GM12878 (cell line): ENCODE data around the gene CDC42EP3. TPM values are rescaled to one million over a fixed set of nuclear protein-coding genes. Genes with fewer than 3 reads are reported as not detected.

ENCODE experiments used
- ATAC-seq: fragments of 200-7000 bp; cut with Tn5 transposase; 3 replicates; pipeline ENCODE4 v1.9.1; 2020; ENCODE audit warnings: mild to moderate bottlenecking, moderate library complexity
- BruUV-seq: library from RNA; stranded (reverse); fragments of 400-500 nt; replicated peaks from 2 replicates; lab custom pipeline; 2021; lab: Mats Ljungman, UMichigan
- CTCF ChIA-PET: fragments of 300-600 bp; sonication (Branson Sonifier 250); formaldehyde crosslinking; extraction: SDS; loops from one replicate; lab custom pipeline; 2021; ENCODE audit warnings: inconsistent platforms; lab: Yijun Ruan, JAX
- POLR2A ChIA-PET: fragments of 350-600 bp; formaldehyde crosslinking; extraction: SDS; loops from one replicate; lab custom pipeline; 2021; ENCODE audit warnings: inconsistent platforms; lab: Charles Lee
- RAD21 ChIA-PET: fragments of 300-600 bp; sonication (Branson Sonifier 250); formaldehyde crosslinking; loops from one replicate; lab custom pipeline; 2023; ENCODE audit warnings: antibody characterized with exemption; ENCODE audit not compliant: unreplicated experiment; lab: Charles Lee
- SMC1A ChIA-PET: fragments of 300-600 bp; sonication (Branson Sonifier 250); formaldehyde crosslinking; loops from one replicate; lab custom pipeline; 2023; ENCODE audit not compliant: unreplicated experiment, uncharacterized antibody; lab: Charles Lee
- DNase-seq: peaks from one replicate; pipeline ENCODE4 v3.0.0-alpha.2; 2011; ENCODE audit warnings: low read depth, low spot score
- FAIRE-seq: peaks from 3 replicates; lab custom pipeline; 2011; peaks lifted over from hg19 to GRCh38; lab: Jason Lieb, UNC
- H2AFZ ChIP-seq: 2 replicates; pipeline ENCODE4 v1.6.0; 2011; ENCODE audit warnings: low read depth, low read length, control low read depth; ENCODE audit not compliant: control insufficient read depth
- H3K27ac ChIP-seq: 2 replicates; pipeline ENCODE4 v1.5.1; 2011; ENCODE audit warnings: control low read depth; ENCODE audit not compliant: control insufficient read depth, insufficient read depth
- H3K27me3 ChIP-seq, 2 experiments: replicated peaks in 1 of 2; 2 replicates each; pipeline versions ENCODE4 v1.6.0 to v1.6.1; 2011; ENCODE audit warnings: low read length in 1 of 2; ENCODE audit not compliant: control insufficient read depth in 2 of 2, insufficient read depth in 2 of 2
- H3K36me3 ChIP-seq, 2 experiments: 2 replicates each; pipeline ENCODE4 v1.5.1; 2011; ENCODE audit warnings: low read length in 1 of 2; ENCODE audit not compliant: control insufficient read depth in 2 of 2, insufficient read depth in 2 of 2
- H3K4me1 ChIP-seq: 2 replicates; pipeline ENCODE4 v1.6.1; 2011; ENCODE audit warnings: mild to moderate bottlenecking, low read length, moderate library complexity, mixed read lengths; ENCODE audit not compliant: control insufficient read depth, insufficient read depth
- H3K4me2 ChIP-seq: 2 replicates; pipeline ENCODE4 v1.6.0; 2011; ENCODE audit warnings: control low read depth; ENCODE audit not compliant: control insufficient read depth, insufficient read depth
- H3K4me3 ChIP-seq: fragments of 200-600 bp; sonication (generic); 2 replicates; pipeline ENCODE4 v1.5.1; 2016
- H3K79me2 ChIP-seq: 2 replicates; pipeline ENCODE4 v1.6.0; 2011; ENCODE audit warnings: low read length; ENCODE audit not compliant: control insufficient read depth, insufficient read depth
- H3K9ac ChIP-seq: 2 replicates; pipeline ENCODE4 v1.8.0; 2011; ENCODE audit warnings: low read length, control low read depth, mixed read lengths; ENCODE audit not compliant: control insufficient read depth, insufficient read depth
- H3K9me3 ChIP-seq: replicated peaks from 3 replicates; pipeline ENCODE4 v1.5.1; 2011; ENCODE audit warnings: mild to moderate bottlenecking, low read length; ENCODE audit not compliant: control insufficient read depth, insufficient read depth
- H4K20me1 ChIP-seq: 2 replicates; pipeline ENCODE4 v1.6.0; 2011; ENCODE audit not compliant: control insufficient read depth, insufficient read depth
- EGR1 ChIP-seq, 2 experiments: IDR thresholded peaks; 1 replicate in 1 of 2; 2 replicates in 1 of 2; pipeline ENCODE4 v1.6.1; 2011 to 2012; ENCODE audit warnings: low read depth in 2 of 2, low read length in 2 of 2, borderline replicate concordance in 1 of 2, mild to moderate bottlenecking in 1 of 2, moderate library complexity in 1 of 2
- FOXK2 ChIP-seq: fragments of 450-650 bp; IDR thresholded peaks from 2 replicates; pipeline ENCODE4 v1.6.1; 2017; ENCODE audit warnings: mild to moderate bottlenecking, moderate library complexity
- NR2C2 ChIP-seq: IDR thresholded peaks from 2 replicates; pipeline ENCODE4 v1.6.1; 2011; ENCODE audit warnings: borderline replicate concordance, low read depth; ENCODE audit not compliant: control insufficient read depth, insufficient read length
- PML ChIP-seq: IDR thresholded peaks from 2 replicates; pipeline ENCODE4 v1.6.1; 2012; ENCODE audit warnings: low read length, inconsistent platforms
- RBBP5 ChIP-seq: fragments of 200-600 bp; sonication (generic); conservative IDR thresholded peaks from 2 replicates; pipeline ENCODE4 v1.6.1; 2016
- SMC3 ChIP-seq: IDR thresholded peaks from 2 replicates; pipeline ENCODE4 v1.6.1; 2011; ENCODE audit warnings: low read length, improper control_type of control experiment, borderline replicate concordance
- SREBF2 ChIP-seq: IDR thresholded peaks from 2 replicates; pipeline ENCODE4 v1.6.1; 2012; ENCODE audit warnings: mild to moderate bottlenecking, low read length
- ZNF207 ChIP-seq: fragments of 450-650 bp; IDR thresholded peaks from 2 replicates; pipeline ENCODE4 v1.6.1; 2014; ENCODE audit warnings: antibody characterized with exemption, mild to moderate bottlenecking, borderline replicate concordance
- WGBS: methylation state at CpG from one replicate; pipeline ENCODE4 v1.1.6; 2016; ENCODE audit warnings: low lambda C conversion rate; ENCODE audit not compliant: insufficient replicate concordance, insufficient coverage; ENCODE audit errors: missing lambda C conversion rate; 5-methylcytosine and 5-hydroxymethylcytosine counted together
- in situ Hi-C: fragments of 300-500 bp; cut with MboI; formaldehyde crosslinking; loops from 9 replicates; pipeline ENCODE4 v1.14.3; 2018; ENCODE audit warnings: mixed read lengths
- intact Hi-C: fragments of 100-400 bp; cut with micrococcal nuclease; formaldehyde crosslinking; loops from one replicate; pipeline ENCODE4 v1.14.2; 2022; ENCODE audit not compliant: unreplicated experiment
- polyA plus RNA-seq, 11 experiments: library from polyadenylated mRNA; depleted of rRNA in 4 of 11; unstranded in 6 of 11; stranded (reverse) in 5 of 11; fragments of >200 nt; fragmentation: Nextera tagmentation in 4 of 11; fragmentation: Illumina TruSeq in 1 of 11; extraction: Ambion mirVana in 4 of 11; extraction: Trizol in 1 of 11; gene quantifications; 1 replicate in 1 of 11; 2 replicates in 10 of 11; pipeline versions ENCODE4 v1.2.1 to v1.2.3, GENCODE V29; 2011 to 2016; ENCODE audit warnings: inconsistent platforms in 2 of 11, missing spikeins in 2 of 11, low read depth in 1 of 11
- total RNA-seq, 4 experiments: library from RNA; depleted of rRNA in 3 of 4; stranded (reverse); fragments of >200 nt in 3 of 4; fragmentation: Illumina TruSeq in 1 of 4; extraction: Trizol in 1 of 4; gene quantifications; 2 replicates each; pipeline versions ENCODE4 v1.2.1 to v1.2.3, GENCODE V29; 2013 to 2021
- TF ChIP-seq, protein P1 (sequence below): IDR thresholded peaks from 2 replicates; pipeline ENCODE4 v1.6.1; 2012; ENCODE audit warnings: low read length, inconsistent platforms

The CDC42EP3 gene
- total and polyA plus RNA-seq, 10 of the 15 experiments (the other 5 are each of a cell fraction or from before 2014, with no cell fraction given), result 11.8 to 86.9 (median 52.9) TPM

- DNase-seq (no peak), FAIRE-seq (no peak), ATAC-seq (no peak)
- Histone ChIP-seq H3K79me2 (peaks cover 44% of the 10 kb centered on the region), H3K4me1 (peaks cover 23% of the 10 kb centered on the region), H3K27ac (no peak overlapping the region), H3K4me3 (no peak overlapping the region), H4K20me1 (no peaks in the 10 kb centered on the region), H2AFZ (no peak overlapping the region), H3K4me2 (no peak overlapping the region), H3K27me3 (no peaks in the 10 kb centered on the region), H3K9ac (no peak overlapping the region)
- BruUV-seq, result no TSS peak
- ChIA-PET POLR2A (no interaction called here), RAD21 (no interaction called here), SMC1A (interaction anchor here (1.8 to 4.5 kb wide), 3 partner anchors 14 to 26 kb away, joined by 8 to 23 read pairs (median 21); no protein-coding TSS in a partner anchor)
- in situ Hi-C loops, result no loop called here
- WGBS, result 81% methylated on average over 3 of the region's 3 CpGs
- intact Hi-C loops, result loop anchor here (5.0 kb wide), 2 partner anchors 193 to 227 kb away; no protein-coding TSS in a partner anchor
- TF ChIP-seq ZNF207, result no peak
- TF ChIP-seq RBBP5, result no peak
- TF ChIP-seq, all 136 proteins: peak for 0
- Histone ChIP-seq H3K9me3 (no peaks in the 10 kb centered on the region; the same call in 2 of the 3 replicates), H3K36me3 (peaks cover 3 to 22% of the 10 kb centered on the region in 2 experiments)
- CTCF ChIA-PET, result no interaction called here
These were observed 31.8 kb downstream of the CDC42EP3 start for GRCh38 chr2:37639631-37640030.

GRCh38 chr2:37638973-37639372 is 32.5 kb downstream of the CDC42EP3 start:
- Histone ChIP-seq H3K36me3 (peaks cover 0 to 17% of the 10 kb centered on the region in 2 experiments; a peak in 3 of 4 replicates), H3K4me1 (peaks cover 26% of the 10 kb centered on the region), H3K27ac (no peak overlapping the region), H3K9me3 (no peaks in the 10 kb centered on the region; the same call in 2 of the 3 replicates), H4K20me1 (no peaks in the 10 kb centered on the region), H3K27me3 (no peaks in the 10 kb centered on the region), H2AFZ (no peak overlapping the region), H3K4me2 (no peak overlapping the region), H3K79me2 (peaks cover 38% of the 10 kb centered on the region), H3K4me3 (no peak overlapping the region), H3K9ac (no peak overlapping the region)
- ATAC-seq, result no peak
- TF ChIP-seq EGR1 (IDR thresholded peaks at IDR 0.05; ENCODE audit: borderline replicate concordance in 1 of 2, low read depth in 2 of 2, low read length in 2 of 2) (no peak), SMC3 (no peak), FOXK2 (no peak), PML (no peak), NR2C2 (no peak), SREBF2 (no peak)
- TF ChIP-seq, protein P1, sequence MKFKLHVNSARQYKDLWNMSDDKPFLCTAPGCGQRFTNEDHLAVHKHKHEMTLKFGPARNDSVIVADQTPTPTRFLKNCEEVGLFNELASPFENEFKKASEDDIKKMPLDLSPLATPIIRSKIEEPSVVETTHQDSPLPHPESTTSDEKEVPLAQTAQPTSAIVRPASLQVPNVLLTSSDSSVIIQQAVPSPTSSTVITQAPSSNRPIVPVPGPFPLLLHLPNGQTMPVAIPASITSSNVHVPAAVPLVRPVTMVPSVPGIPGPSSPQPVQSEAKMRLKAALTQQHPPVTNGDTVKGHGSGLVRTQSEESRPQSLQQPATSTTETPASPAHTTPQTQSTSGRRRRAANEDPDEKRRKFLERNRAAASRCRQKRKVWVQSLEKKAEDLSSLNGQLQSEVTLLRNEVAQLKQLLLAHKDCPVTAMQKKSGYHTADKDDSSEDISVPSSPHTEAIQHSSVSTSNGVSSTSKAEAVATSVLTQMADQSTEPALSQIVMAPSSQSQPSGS, result no peak
- no TSS peak for BruUV-seq
- intact Hi-C loops (loop anchor here (5.0 kb wide), 2 partner anchors 193 to 227 kb away; no protein-coding TSS in a partner anchor), in situ Hi-C loops (no loop called here)
- 96% methylated on average over 3 of the region's 3 CpGs for WGBS
- RAD21 ChIA-PET, result no interaction called here
- no peak for DNase-seq
- POLR2A ChIA-PET, result no interaction called here
- SMC1A ChIA-PET, result interaction anchor here (3.0 to 3.5 kb wide), 2 partner anchors 10 to 15 kb away, joined by 15 to 21 read pairs; no protein-coding TSS in a partner anchor
- no peak for FAIRE-seq
- CTCF ChIA-PET, result no interaction called here
